GM20000 (cell line): Measurements from ENCODE around the gene ABTB1.
A peak's percentile ranks its signal among the peaks of the same experiment; 100 is the strongest.

Experiments
- DNase-seq: peaks from one replicate; pipeline ENCODE4 v3.0.0; 2012; ENCODE audit warnings: low spot score
- TF ChIP-seq, protein P1 (sequence below): IDR thresholded peaks from 2 replicates; pipeline ENCODE4 v1.5.1; 2012; ENCODE audit warnings: mild to moderate bottlenecking, control low read depth; ENCODE audit errors: extremely low read depth, missing control alignments

ABTB1 gene

DNA sequence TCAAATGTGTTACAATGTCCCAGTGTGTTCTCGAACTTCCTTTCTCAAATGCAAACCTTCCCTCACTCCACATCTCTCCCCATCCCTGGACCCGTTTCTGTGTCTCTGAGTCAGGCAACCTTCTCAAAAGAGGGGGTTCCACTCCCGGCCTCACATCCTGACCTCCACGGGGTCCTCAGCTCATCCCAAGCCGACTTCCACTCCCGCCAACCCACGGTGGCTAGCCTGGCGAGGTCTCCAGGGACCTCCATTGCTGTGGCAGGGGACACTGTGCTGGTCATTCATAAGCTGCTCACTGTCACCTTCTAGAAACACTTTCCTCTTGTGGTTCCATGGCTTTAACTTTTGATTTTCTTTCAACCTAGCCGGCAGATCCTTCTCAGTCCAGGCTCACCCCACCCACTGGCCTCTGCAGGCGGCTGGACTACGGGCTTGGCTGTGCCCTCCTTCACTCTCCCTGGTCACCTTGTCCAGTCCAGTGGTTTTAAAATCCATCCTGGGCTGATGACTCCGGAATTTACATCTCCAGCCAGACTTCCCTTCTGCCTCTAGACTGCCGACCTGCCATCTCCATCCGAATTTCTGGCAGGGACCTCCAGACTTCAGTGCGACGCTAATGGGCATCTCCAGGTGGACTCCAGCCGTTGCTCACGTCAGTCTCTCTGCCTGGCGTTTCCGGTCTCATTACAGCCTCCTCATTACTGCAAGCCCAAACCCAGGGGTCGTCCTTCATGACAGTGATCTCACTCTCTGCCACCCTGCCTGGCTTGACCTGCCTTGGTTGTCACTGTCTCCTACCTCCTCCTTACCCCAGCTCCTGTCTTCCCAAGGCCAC is 20.0 kb downstream of the ABTB1 start:
- no peak for DNase-seq
- TF ChIP-seq, protein P1, sequence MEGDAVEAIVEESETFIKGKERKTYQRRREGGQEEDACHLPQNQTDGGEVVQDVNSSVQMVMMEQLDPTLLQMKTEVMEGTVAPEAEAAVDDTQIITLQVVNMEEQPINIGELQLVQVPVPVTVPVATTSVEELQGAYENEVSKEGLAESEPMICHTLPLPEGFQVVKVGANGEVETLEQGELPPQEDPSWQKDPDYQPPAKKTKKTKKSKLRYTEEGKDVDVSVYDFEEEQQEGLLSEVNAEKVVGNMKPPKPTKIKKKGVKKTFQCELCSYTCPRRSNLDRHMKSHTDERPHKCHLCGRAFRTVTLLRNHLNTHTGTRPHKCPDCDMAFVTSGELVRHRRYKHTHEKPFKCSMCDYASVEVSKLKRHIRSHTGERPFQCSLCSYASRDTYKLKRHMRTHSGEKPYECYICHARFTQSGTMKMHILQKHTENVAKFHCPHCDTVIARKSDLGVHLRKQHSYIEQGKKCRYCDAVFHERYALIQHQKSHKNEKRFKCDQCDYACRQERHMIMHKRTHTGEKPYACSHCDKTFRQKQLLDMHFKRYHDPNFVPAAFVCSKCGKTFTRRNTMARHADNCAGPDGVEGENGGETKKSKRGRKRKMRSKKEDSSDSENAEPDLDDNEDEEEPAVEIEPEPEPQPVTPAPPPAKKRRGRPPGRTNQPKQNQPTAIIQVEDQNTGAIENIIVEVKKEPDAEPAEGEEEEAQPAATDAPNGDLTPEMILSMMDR: no peak

- TF ChIP-seq, protein P1: no peak
- no peak for DNase-seq
Observed at GRCh38 chr3:127693336-127693843, 20.6 kb downstream of the ABTB1 start.

- DNase-seq: no peak
Observed at GRCh38 chr3:127694467-127695215, 21.9 kb downstream of the ABTB1 start.

DNA sequence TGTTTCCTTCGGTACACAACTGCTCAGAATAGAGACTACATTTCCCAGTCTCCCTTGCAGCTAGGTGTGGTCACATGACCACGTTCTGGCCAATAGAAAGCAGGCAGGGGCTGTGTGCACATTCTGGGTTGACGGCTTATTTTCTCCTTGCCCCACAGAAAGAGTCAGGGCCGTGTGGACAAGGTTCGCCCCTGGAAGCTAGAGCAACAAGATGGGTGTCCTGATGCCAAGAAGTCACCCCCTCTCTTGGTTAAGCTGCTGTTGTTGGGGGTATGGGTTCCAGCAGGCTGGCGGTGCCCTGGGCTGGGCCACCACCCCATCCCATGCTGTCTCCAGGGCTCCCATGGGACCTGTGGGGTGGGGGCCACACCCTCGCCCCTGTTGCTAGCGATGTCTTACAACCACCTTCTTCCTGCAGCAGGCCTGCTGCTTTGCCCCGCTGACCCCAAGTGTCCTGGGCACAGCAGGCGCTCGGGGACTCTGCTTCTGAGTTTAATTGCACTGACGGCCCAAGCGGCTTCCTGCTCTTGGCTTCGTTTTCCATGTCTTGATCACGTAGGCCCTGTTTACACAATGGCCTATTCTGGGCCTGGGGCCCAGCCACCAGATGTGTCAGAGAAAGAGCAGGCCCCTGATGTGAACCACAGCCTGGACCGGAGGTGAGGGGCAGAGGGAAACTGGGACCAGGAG is 24.9 kb downstream of the ABTB1 start:
- peak; percentile 71 for DNase-seq
- TF ChIP-seq, protein P1: no peak

More at GRCh38 chr3:127694467-127695215, 21.9 kb downstream of the ABTB1 start:
- TF ChIP-seq, protein P1: no peak

- TF ChIP-seq, protein P1: no peak
- DNase-seq: no peak
Observed at GRCh38 chr3:127698286-127698685, 25.5 kb downstream of the ABTB1 start.

DNA sequence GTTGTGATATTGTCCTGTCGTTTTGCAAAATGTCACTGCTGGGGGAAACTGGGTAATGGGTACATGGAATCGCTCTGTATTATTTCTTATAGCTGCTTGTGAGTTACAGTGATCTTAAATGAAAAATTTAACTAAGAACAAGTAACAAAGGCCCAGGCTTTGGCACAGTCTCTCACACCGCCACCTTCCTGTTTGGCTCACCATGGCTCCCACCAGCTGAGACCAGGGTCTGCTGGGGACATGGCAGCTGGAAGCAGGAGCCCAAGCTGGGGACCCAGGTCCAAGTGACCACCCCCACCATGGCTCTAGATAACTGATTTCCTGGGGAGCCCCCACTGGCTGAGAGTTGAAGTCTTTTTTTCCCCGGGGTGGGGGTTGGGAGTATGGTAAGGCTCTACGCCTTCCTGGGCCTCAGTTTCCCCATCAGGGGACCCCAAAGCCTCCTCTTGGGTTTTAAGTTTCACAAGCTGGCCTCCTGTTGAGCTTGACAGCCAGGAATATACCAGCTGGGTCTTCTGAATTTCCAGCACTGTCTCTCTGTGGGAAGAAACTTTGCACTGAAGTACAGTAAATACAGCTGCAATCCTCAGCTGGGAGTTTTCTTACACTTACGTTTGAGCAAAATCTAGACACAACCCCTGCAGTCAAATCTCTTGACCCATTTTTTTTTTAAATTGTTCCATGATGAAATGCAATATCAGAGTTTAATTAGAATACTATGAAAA is 26.1 kb downstream of the ABTB1 start:
- TF ChIP-seq, protein P1: no peak
- DNase-seq: no peak
